Activated T-helper 17 cell treated with anti-CD3 and anti-CD28 coated beads, Interleukin-2, amount 50 U/mL, for 72 hours (primary cell): ENCODE results near the gene DHRS3. TPM values are rescaled to one million over a fixed set of nuclear protein-coding genes. Genes with fewer than 3 reads are reported as not detected.
A peak's percentile ranks its signal among the peaks of the same experiment; 100 is the strongest.
"Not testable (repeated sequence)": the region's sequence is repeated elsewhere in the genome, so short reads cannot be mapped to it uniquely, and the experiment has no call there.

Source experiments
- ATAC-seq: fragments of 150-1000 bp; cut with Tn5 transposase; replicated peaks from 2 replicates; pipeline ENCODE4 v1.10.0; 2021; ENCODE audit warnings: mild to moderate bottlenecking, moderate library complexity
- H3K27ac Mint-ChIP-seq: one replicate; pipeline ENCODE4 v1.8.0; 2022; ENCODE audit warnings: mixed read lengths
- H3K27me3 Mint-ChIP-seq: one replicate; pipeline ENCODE4 v1.8.0; 2022; ENCODE audit warnings: mixed read lengths
- H3K36me3 Mint-ChIP-seq: one replicate; pipeline ENCODE4 v1.8.0; 2022; ENCODE audit warnings: low read depth, mild to moderate bottlenecking, mixed read lengths
- H3K4me1 Mint-ChIP-seq: one replicate; pipeline ENCODE4 v1.8.0; 2022; ENCODE audit warnings: mixed read lengths
- H3K4me3 Mint-ChIP-seq: one replicate; pipeline ENCODE4 v1.8.0; 2022; ENCODE audit warnings: mild to moderate bottlenecking, mixed read lengths
- H3K9me3 Mint-ChIP-seq: one replicate; pipeline ENCODE4 v1.8.0; 2022; ENCODE audit warnings: mixed read lengths
- total RNA-seq, 2 donors: library from RNA; stranded (reverse); gene quantifications; one replicate each; pipeline ENCODE4 v1.2.3, GENCODE V29; 2022

The DHRS3 gene, protein sequence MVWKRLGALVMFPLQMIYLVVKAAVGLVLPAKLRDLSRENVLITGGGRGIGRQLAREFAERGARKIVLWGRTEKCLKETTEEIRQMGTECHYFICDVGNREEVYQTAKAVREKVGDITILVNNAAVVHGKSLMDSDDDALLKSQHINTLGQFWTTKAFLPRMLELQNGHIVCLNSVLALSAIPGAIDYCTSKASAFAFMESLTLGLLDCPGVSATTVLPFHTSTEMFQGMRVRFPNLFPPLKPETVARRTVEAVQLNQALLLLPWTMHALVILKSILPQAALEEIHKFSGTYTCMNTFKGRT
- total RNA-seq = 10 to 100 TPM; 15.9 to 97.8 TPM

DNA sequence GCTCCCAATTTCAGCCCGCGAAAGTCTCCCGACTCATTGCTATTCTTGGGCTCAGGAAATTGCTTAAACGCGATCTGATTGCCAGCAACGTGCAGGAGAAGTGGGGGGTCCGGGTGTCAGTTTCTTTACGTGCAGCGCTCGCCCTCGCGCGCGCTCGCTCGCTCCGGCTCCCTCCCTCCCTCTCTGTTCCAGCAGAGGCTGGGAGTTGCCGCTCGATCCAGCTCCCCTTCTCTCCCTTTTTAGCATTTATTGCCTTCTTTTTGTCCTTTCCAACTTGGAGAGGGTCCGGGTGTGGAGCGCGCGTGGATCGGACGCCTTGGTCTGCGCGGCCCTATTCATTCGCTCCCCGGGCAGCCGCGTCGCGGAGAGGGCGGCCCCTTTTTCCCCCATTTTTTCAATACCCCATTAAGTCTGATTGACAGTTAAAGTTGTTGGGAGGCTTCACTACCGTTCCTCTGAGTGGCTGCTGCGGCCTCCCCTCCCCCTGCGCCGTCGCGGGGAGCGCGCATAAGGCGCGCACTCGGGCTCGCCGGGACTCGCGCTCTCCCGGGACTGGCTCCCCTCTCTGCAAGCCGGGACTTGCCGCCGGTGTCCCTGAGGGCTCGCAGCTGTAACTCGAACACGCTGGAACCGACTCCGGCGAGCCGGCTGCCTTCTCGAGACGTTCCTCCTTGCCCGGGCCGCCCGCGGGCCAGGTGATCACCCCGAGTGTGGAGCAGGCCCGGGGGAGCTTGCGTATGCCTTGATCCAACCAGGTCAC lies at the start of gene DHRS3:
Gene DHRS3, minus strand, starts transcription at position 310 of the 760 bp plus-strand sequence. CDS start 862 bp downstream, outside the sequence.
- no peaks in the 10 kb centered on the region for H3K9me3 Mint-ChIP-seq

DNA sequence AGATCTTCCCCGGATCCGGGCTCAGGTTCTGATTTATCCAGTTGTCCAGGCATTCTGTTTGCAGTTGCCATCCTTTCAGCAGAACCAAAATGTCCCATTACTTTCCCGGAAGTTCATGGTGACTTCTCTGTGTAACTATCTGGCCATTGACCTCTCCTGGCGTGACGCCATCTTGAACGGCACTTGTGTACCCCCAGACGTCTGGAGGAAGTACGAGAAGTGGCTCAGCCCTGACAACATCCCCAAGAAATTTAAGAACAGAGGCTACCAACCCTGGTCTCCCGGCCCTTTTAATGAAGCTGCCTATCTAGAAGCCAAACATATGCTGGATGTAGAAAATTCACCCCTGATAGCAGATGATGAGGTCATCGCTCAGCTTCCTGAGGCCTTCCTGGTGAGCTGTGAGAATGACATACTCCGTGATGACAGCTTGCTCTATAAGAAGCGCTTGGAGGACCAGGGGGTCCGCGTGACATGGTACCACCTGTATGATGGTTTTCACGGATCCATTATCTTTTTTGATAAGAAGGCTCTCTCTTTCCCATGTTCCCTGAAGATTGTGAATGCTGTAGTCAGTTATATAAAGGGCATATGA lies 48.2 kb upstream of the DHRS3 start:
- H3K27ac Mint-ChIP-seq = no peak overlapping the region
- no peaks in the 10 kb centered on the region for H3K9me3 Mint-ChIP-seq
- no peaks in the 10 kb centered on the region for H3K36me3 Mint-ChIP-seq
- peaks cover 6% of the 10 kb centered on the region for H3K27me3 Mint-ChIP-seq
- no peak overlapping the region for H3K4me3 Mint-ChIP-seq
- H3K4me1 Mint-ChIP-seq = no peaks in the 10 kb centered on the region
- no peak for ATAC-seq

More for the DNA sequence above, at the start of gene DHRS3:
- peak within 1 kb of the TSS; percentile 95 for H3K27ac Mint-ChIP-seq
- H3K4me1 Mint-ChIP-seq = peaks cover 25% of the 10 kb centered on the region
- peak within 1 kb of the TSS; percentile 99 for H3K4me3 Mint-ChIP-seq
- peak; percentile 51 for ATAC-seq
- peaks cover 60% of the 10 kb centered on the region for H3K36me3 Mint-ChIP-seq
- H3K27me3 Mint-ChIP-seq = no peaks in the 10 kb centered on the region

DNA sequence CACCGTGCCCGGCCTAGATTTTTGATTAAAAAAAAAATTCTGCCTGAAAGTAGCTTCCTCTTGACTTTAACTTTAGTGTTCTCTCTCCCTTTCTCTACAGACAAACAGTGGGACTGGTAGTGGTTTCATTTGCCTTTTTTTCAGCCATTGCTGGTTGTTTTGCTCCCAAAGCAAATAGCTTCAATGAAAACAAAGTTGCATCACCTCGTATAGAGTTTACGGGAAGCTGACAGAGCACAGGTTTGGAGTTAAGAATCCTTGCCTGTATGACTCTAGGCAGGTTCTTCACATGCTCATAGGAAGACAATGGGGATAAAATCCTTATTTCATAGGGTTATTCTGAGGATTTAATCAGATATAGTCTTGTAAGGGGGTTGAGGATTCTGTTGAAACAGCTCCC lies 47.5 kb upstream of the DHRS3 start:
- Mint-ChIP-seq H3K36me3 (no peaks in the 10 kb centered on the region), H3K4me3 (no peak overlapping the region), H3K27me3 (peaks cover 6% of the 10 kb centered on the region), H3K4me1 (no peaks in the 10 kb centered on the region), H3K27ac (no peak overlapping the region), H3K9me3 (no peaks in the 10 kb centered on the region)
- ATAC-seq = no peak

DNA sequence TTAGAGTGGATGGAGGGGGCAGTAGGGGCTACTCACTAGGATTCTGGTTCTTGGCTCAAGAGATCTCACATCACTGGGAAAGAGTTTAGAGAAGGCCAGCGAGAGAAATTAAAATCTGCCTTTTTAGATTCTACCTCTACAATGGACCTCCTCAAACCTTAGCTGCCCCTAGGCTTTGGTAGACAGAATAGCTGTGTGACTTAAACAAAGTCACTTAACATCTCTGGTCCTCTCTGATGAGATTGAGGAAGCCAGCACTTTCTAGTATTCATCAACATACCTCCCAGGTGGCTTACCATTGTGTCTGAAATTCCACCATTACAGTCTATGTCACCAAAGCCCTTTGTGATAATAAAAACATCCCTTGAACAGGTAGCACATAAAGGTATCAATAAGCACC lies 44.5 kb upstream of the DHRS3 start:
- ATAC-seq = no peak
- Mint-ChIP-seq H3K27ac (no peak overlapping the region), H3K36me3 (no peaks in the 10 kb centered on the region), H3K4me1 (peaks cover 5% of the 10 kb centered on the region), H3K9me3 (no peaks in the 10 kb centered on the region), H3K4me3 (no peak overlapping the region), H3K27me3 (peaks cover 8% of the 10 kb centered on the region)

DNA sequence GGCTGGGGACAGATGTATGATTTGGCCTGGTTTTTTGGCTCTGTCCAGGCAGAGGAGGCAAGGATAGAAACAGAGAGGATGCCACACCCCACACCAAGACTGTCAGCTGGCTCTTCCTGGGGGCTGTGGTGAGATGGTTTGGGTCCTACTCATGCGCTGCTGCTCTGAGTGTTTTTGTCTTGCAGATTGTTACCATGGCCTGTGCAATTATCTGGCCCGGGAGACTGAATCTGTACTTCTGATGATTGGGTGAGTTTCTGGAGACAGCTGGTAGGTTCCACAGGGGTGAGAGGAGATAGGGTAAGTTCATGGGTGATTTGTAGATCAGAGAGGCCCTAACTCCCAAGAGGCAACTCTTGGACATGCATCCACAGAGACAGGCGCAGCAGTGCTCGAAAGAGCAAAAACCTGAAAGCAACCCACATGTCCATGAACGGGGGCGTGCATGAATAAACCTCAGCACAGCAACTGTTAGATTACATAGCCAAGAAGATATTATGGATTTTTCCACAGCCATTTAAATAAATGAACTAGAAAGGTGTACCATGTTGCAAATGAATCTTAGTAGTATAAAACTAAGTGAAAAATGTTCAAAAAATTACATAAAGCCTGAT lies 43.7 kb upstream of the DHRS3 start:
- peaks cover 10% of the 10 kb centered on the region for H3K4me1 Mint-ChIP-seq
- H3K36me3 Mint-ChIP-seq = no peaks in the 10 kb centered on the region
- peaks cover 12% of the 10 kb centered on the region for H3K27me3 Mint-ChIP-seq
- H3K27ac Mint-ChIP-seq = no peak overlapping the region
- H3K4me3 Mint-ChIP-seq = no peak overlapping the region
- H3K9me3 Mint-ChIP-seq = no peaks in the 10 kb centered on the region
- ATAC-seq = no peak

DNA sequence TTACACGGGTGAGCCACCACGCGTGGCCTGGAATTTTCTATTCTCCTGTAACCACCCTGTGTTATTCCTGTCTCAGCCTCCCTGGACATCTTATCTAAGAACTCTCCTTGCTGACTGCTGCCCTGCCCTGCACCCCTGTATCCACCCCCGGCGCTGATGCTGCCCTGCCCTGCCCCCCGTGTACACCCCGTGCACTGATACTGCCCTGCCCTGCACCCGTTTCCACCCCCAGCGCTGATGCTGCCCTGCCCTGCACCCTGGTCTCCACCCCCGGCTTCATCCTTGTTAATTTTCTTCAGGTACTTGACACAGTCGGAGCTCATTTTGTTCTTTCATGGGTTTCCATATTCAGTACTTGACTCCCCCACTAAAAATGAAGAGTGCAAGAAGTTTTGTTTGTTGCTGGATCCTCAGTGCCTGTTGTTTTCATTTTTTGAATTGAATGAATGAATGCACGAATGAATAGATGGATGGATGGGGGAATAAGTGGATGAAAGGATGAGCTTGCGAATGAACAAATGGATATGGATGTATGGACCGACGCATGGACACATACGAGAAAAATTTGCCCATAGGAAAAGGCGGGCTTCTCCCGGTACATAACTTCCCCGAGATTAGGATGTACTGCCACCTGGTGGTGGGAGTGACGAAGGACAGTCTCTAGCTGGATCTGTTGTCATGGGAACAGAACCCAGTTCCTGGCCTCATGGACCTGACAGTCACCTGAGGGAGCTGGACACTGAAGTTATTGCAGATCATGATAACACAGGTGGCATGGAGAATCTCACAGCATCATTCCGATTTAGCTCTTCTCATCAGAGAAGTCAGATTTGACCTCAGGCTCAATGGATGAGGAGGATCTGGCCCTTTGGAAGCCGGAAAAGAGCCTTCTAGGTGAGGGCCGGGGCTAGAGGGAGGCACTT lies 40.8 kb upstream of the DHRS3 start:
- Mint-ChIP-seq H3K27me3 (peaks cover 12% of the 10 kb centered on the region), H3K4me1 (peaks cover 10% of the 10 kb centered on the region), H3K27ac (peak overlapping the region; percentile 14), H3K36me3 (no peaks in the 10 kb centered on the region), H3K9me3 (no peaks in the 10 kb centered on the region), H3K4me3 (peak overlapping the region; percentile 41)
- ATAC-seq = peak; percentile 86

DNA sequence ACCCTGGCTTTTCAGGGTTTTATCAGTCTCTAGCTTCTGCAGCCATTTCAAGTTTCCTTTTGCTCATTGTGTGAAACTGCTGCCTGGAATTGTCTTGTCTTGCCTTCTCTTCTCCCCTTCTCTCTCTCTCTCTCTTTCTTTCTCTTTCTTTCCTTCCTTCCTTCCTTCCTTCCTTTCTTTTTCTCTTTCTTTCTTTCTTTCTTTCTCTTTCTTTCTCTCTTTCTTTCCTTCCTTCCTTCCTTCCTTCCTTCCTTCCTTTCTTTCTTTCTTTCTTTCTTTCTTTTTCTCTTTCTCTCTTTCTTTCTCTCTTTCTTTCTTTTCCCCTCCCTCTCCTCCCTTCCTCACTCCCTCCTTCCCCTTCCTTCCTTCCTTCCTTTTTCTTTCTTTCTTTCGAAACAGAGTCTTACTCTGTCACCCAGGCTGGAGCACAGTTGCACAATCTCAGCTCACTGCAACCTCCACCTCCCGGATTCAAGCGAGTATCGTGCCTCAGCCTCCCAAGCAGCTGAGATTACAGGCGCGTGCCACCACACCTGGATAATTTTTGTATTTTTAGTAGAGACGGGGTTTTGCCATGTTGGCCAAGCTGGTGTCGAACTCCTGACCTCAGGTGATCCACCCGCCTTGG lies 40.0 kb upstream of the DHRS3 start:
- not testable (repeated sequence) for ATAC-seq

DNA sequence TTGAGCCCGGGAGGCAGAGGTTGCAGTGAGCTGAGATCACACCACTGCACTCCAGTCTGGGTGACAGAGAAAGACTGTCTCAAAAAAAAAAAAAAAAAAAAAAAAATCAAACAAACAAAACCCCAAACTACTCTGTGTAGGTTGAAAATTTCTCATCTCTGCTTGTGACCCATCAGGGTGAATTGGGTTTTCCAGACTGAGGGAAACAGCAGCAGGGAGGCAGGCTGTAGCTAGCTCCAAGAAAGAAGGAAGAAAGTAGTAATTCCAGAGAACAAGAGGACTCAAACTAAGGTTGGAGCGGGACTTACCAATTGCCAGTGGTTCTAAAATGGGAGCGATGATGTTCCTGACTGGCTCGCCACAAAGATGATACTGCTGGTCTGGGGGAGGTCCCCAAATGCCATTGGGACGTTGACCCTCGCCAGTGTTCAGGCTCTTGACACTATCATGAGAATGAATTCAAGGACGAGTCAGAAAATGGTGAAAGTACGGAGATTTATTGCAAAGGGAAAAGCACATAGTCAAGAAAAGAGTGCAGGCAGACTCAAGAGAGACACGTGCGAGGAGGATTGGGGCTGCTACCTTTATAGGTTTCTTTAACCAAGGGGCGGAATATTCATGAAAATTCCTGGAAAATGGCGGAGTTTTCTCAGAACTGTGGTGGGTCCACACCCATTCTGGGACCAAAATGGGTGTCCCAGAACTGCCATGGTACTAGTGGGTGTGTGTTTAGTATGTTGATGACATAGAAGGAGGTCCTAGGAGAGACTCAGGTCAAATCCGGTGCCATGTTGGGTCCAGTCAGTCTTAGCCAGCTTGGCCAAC lies 39.3 kb upstream of the DHRS3 start:
- Mint-ChIP-seq H3K27me3 (peaks cover 17% of the 10 kb centered on the region), H3K4me1 (peaks cover 10% of the 10 kb centered on the region), H3K9me3 (no peaks in the 10 kb centered on the region), H3K4me3 (no peak overlapping the region), H3K36me3 (no peaks in the 10 kb centered on the region), H3K27ac (no peak overlapping the region)
- ATAC-seq = no peak

More for the DNA sequence above, 40.0 kb upstream of the DHRS3 start:
- not testable (repeated sequence) for H3K36me3 Mint-ChIP-seq, H3K27ac Mint-ChIP-seq, H3K9me3 Mint-ChIP-seq, H3K4me3 Mint-ChIP-seq
- H3K4me1 Mint-ChIP-seq = peaks cover 10% of the 10 kb centered on the region
- H3K27me3 Mint-ChIP-seq = peaks cover 13% of the 10 kb centered on the region

DNA sequence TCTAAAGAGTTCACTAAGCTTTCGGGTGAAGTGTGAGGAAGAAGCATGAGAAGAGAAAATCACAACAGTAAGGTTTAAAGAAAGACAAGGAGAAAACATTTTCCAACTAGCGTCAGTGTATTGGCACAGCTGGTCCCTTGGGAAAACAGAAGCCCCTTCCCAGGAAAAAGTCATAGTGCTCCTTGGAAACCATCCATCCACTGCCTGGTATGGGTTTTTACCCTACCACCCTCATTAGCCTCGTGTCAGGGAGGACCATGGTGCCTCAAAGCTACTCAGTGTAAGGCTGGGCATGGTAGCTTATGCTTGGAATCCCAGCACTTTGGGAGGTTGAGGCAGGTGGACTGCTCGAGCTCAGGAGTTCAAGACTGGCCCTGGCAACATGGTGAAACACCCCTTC lies 38.6 kb upstream of the DHRS3 start:
- Mint-ChIP-seq H3K27me3 (peaks cover 20% of the 10 kb centered on the region), H3K27ac (no peak overlapping the region), H3K9me3 (no peaks in the 10 kb centered on the region), H3K4me3 (no peak overlapping the region), H3K36me3 (no peaks in the 10 kb centered on the region), H3K4me1 (peaks cover 10% of the 10 kb centered on the region)
- no peak for ATAC-seq

DNA sequence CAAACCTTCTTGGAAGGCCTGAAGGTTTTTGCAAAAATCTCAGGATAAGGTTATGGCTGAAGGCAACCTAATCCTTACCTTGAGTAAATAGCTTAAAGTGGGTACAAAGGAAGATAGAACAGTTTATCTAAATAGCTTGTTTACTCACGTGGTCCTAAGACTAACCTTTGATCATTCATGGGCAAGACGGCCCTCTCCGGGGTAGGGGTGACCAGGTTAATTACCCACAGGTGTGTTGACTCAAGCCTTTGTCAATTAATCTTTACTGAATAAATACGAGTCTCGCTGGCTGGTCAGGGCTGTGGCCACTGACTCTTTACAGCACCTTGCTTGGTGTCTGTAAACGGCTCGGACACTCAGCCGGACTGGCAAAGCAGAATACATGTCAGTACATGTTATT lies 36.6 kb upstream of the DHRS3 start:
- Mint-ChIP-seq H3K9me3 (no peaks in the 10 kb centered on the region), H3K36me3 (no peaks in the 10 kb centered on the region), H3K27me3 (peaks cover 26% of the 10 kb centered on the region), H3K4me1 (peaks cover 10% of the 10 kb centered on the region), H3K27ac (no peak overlapping the region), H3K4me3 (no peak overlapping the region)
- ATAC-seq = no peak

DNA sequence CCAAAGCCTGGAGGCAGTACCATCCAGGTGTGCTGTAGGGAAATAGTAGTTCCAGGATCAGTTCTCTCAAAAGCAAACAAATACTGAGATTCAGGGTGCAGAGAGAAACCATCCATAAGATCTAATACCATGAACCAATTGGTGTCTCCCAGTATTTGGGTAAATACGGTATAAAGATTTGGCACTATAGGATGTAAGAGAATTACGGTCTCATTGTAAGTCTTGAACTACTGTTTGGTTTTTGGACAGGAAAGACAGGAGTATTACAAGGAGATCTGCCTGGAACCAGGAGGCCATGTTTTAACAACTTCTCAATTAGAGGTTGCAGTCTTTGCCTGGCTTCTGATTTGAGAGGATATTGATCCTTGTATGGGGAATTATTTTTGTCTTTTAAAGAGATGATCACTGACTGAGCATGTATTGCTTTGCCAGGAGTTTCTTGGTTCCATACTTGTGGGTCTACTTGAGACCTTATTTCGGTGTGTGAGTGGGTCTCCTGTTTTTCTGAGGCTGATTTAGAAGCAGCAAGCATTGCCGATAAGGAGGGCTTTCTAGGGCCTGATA lies 36.1 kb upstream of the DHRS3 start:
- no peak overlapping the region for H3K4me3 Mint-ChIP-seq
- no peaks in the 10 kb centered on the region for H3K36me3 Mint-ChIP-seq
- no peaks in the 10 kb centered on the region for H3K9me3 Mint-ChIP-seq
- peaks cover 30% of the 10 kb centered on the region for H3K27me3 Mint-ChIP-seq
- H3K4me1 Mint-ChIP-seq = peaks cover 10% of the 10 kb centered on the region
- H3K27ac Mint-ChIP-seq = no peak overlapping the region
- no peak for ATAC-seq

DNA sequence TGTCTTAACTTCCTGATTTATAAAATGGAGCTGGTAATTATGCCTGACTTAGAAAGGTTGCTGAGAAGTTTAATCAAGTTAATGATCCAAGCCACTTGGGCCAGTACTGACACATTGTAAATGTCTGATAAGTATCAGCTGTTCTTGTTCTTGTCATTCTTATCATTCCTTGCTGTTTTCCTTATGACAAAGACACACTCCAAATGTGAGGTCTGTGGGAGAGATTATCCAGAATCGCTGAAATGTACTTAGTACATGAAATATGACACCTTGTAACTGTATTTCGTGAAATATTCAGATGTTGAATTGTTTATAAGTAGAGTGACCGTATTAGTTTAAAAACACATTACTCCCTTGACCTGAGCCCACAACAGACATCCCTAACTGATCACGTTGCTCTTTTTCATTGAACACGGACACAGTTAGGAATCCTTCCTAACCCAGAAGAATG lies 32.0 kb upstream of the DHRS3 start:
- no peak for ATAC-seq
- H3K27me3 Mint-ChIP-seq = peaks cover 31% of the 10 kb centered on the region
- H3K9me3 Mint-ChIP-seq = no peaks in the 10 kb centered on the region
- H3K27ac Mint-ChIP-seq = no peak overlapping the region
- H3K4me3 Mint-ChIP-seq = no peak overlapping the region
- no peaks in the 10 kb centered on the region for H3K36me3 Mint-ChIP-seq
- H3K4me1 Mint-ChIP-seq = no peaks in the 10 kb centered on the region
